ENCODE results near the gene NR0B1.

GRCh38 chrX:30301208-30301607 lies 8.0 kb downstream of the NR0B1 start:
- TF ChIP-seq CTCF (IDR thresholded peaks at IDR 0.05) (no peak), POLR2A (IDR thresholded peaks at IDR 0.05) (no peak), EP300 (IDR thresholded peaks at IDR 0.05; ENCODE audit: low read depth) (no peak)

Data from transverse colon (tissue), 3 donors.